Neuron (in vitro differentiated cells): ENCODE results near the gene KLK10.

Source experiments
- H2AFZ ChIP-seq: one replicate; pipeline ENCODE4 v1.6.1; 2013; ENCODE audit warnings: low read depth, mild to moderate bottlenecking, inconsistent platforms, low read length, moderate library complexity
- H3K27me3 ChIP-seq: one replicate; pipeline ENCODE4 v1.6.1; 2013; ENCODE audit warnings: low read length; ENCODE audit not compliant: insufficient read depth
- H3K36me3 ChIP-seq: one replicate; pipeline ENCODE4 v1.6.1; 2013; ENCODE audit warnings: low read length; ENCODE audit not compliant: insufficient read depth
- H3K4me1 ChIP-seq: one replicate; pipeline ENCODE4 v1.6.1; 2013; ENCODE audit warnings: low read length; ENCODE audit not compliant: insufficient read depth
- H3K4me3 ChIP-seq: 2 replicates; pipeline ENCODE4 v1.5.1; 2013; ENCODE audit warnings: mild to moderate bottlenecking, low read length, moderate library complexity
- H3K9me3 ChIP-seq: one replicate; pipeline ENCODE4 v1.6.1; 2013; ENCODE audit warnings: low read length

The KLK10 gene

GRCh38 chr19:51036519-51036918 lies 17.0 kb upstream of the KLK10 start:
- Histone ChIP-seq H3K9me3 (no peaks in the 10 kb centered on the region), H3K36me3 (no peaks in the 10 kb centered on the region)

GRCh38 chr19:51034704-51035103 lies 15.2 kb upstream of the KLK10 start, which contains the start of gene KLK12:
Gene KLK12, minus strand, starts transcription at chr19:51035002. Its CDS starts 381 bp downstream, at chr19:51034621.
- no peaks in the 10 kb centered on the region for H3K9me3 ChIP-seq
- no peak within 1 kb of the TSS for H2AFZ ChIP-seq
- H3K4me1 ChIP-seq: no peaks in the 10 kb centered on the region
- H3K27me3 ChIP-seq: peaks cover 6% of the 10 kb centered on the region
- no peak within 1 kb of the TSS for H3K4me3 ChIP-seq
- no peaks in the 10 kb centered on the region for H3K36me3 ChIP-seq

More at GRCh38 chr19:51036519-51036918, 17.0 kb upstream of the KLK10 start:
- Histone ChIP-seq H3K4me3 (no peak overlapping the region), H3K27me3 (peaks cover 6% of the 10 kb centered on the region), H2AFZ (no peak overlapping the region), H3K4me1 (no peaks in the 10 kb centered on the region)

DNA sequence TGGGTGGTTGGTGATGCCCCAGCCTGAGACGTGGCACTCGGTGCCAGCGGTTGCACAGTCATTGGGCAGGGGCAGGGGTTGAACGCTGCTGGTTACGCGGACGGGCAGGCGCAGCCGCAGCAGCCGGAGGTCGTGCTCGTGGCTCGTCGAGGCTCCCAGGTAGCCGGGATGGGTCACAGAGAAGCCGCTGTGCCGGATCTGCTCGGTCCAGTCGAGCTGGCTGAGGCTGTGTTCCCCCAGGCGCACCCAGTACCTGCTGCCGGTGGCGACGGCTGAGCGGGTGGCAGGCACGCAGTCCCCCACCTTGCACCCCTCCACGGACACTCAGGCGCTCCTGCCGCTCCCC lies 12.3 kb upstream of the KLK10 start:
- no peak overlapping the region for H2AFZ ChIP-seq
- H3K36me3 ChIP-seq: no peaks in the 10 kb centered on the region
- H3K4me3 ChIP-seq: no peak overlapping the region
- peaks cover 17% of the 10 kb centered on the region for H3K27me3 ChIP-seq
- no peaks in the 10 kb centered on the region for H3K9me3 ChIP-seq
- no peaks in the 10 kb centered on the region for H3K4me1 ChIP-seq

DNA sequence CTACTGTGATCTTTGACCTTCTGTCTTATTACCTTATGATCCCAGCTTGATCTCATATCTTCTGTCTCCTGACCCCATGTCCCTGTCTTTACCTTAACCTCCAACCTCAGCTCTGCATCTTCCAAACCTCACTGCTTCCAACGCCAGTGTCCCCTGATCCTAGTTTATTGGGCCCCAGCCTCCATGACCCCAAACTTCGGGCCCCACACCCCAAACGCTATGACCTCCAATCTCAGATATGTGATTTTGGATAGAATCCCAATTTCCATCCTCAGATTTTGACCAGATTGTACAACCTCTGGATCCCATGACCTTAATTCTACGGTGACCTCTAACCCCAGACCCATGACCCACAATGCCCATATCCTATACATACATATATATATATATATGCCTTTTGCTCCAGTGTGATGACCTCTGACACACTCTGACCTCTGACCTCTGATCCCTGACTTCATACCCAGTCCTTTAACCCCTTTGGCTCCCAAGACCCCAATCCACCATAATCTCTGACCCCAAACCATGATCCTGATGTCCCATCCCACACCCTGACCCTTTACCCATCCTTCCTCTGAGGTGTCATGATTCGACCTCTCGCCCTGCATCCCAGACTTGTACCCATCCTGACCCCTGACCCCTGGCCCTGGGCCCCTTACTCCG lies 11.8 kb upstream of the KLK10 start:
- H3K36me3 ChIP-seq: no peaks in the 10 kb centered on the region
- peaks cover 22% of the 10 kb centered on the region for H3K27me3 ChIP-seq
- no peaks in the 10 kb centered on the region for H3K9me3 ChIP-seq
- no peak overlapping the region for H2AFZ ChIP-seq
- no peak overlapping the region for H3K4me3 ChIP-seq
- H3K4me1 ChIP-seq: no peaks in the 10 kb centered on the region

GRCh38 chr19:51030631-51031030 lies 11.1 kb upstream of the KLK10 start:
- Histone ChIP-seq H2AFZ (no peak overlapping the region), H3K36me3 (no peaks in the 10 kb centered on the region), H3K27me3 (peaks cover 29% of the 10 kb centered on the region), H3K4me3 (no peak overlapping the region), H3K4me1 (no peaks in the 10 kb centered on the region), H3K9me3 (no peaks in the 10 kb centered on the region)

DNA sequence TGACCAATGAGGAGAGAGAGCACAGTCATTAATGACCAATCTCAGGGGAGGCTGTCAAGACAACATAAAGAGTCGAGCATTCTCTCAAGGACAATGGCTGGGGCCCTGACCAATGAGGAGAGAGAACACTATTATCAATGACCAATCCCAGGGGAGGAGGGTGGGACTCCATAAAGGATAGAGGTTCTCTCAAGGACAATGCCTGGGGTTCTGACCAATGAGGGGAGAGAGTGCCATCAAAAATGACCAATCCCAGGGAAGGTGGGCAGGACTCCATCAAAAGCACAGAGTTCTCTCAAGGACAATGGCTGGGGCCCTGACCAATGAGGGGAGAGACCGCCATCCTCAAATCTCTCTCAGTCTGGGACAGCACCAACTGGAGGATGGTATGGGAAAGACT lies 10.2 kb upstream of the KLK10 start:
- Histone ChIP-seq H3K9me3 (no peaks in the 10 kb centered on the region), H3K4me1 (no peaks in the 10 kb centered on the region), H3K4me3 (no peak overlapping the region), H3K36me3 (no peaks in the 10 kb centered on the region), H2AFZ (no peak overlapping the region), H3K27me3 (peaks cover 26% of the 10 kb centered on the region)

GRCh38 chr19:51027873-51028272 lies 8.4 kb upstream of the KLK10 start:
- Histone ChIP-seq H3K4me3 (no peak overlapping the region), H2AFZ (no peak overlapping the region)

DNA sequence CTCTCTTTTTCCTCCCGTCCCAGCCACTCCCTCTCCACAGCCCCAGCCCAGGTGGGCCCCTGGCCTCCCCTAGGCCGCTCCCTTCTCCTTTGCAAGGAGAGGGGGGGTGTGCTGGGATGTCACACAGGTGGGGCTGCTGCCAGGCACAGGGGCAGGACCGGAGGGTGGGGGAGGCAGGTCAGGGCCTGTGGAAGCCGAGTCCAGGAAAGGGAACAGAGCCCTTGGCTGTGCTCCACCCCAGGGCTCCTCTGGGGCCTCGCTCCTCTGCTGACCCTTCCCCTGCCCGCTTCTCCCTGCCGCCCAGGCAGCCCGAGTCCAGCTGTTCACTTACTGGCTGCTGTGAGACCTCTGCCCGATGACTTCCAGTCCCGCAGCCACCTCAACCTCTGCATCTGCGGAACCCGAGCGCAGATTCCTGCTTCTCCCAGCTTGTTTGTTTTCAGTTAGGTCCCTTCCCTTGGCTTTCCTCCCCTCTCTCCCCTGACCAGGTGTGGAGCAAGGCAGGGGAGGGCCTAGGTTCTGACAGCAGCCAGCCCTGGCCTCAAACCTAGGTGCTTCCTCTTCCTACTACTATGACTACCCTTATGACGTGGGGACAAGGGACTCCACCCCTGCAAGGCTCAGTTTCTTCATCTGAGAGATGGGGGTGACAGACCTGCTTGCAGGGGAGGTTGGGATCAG lies 7.8 kb upstream of the KLK10 start:
- H3K36me3 ChIP-seq: no peaks in the 10 kb centered on the region
- no peaks in the 10 kb centered on the region for H3K9me3 ChIP-seq
- H2AFZ ChIP-seq: no peak overlapping the region
- no peaks in the 10 kb centered on the region for H3K4me1 ChIP-seq
- peaks cover 43% of the 10 kb centered on the region for H3K27me3 ChIP-seq
- no peak overlapping the region for H3K4me3 ChIP-seq

More at GRCh38 chr19:51027873-51028272, 8.4 kb upstream of the KLK10 start:
- peaks cover 37% of the 10 kb centered on the region for H3K27me3 ChIP-seq
- no peaks in the 10 kb centered on the region for H3K4me1 ChIP-seq
- no peaks in the 10 kb centered on the region for H3K9me3 ChIP-seq
- no peaks in the 10 kb centered on the region for H3K36me3 ChIP-seq

GRCh38 chr19:51026554-51026831 lies 7.0 kb upstream of the KLK10 start, which contains the start of gene KLK11:
Gene KLK11, minus strand, starts transcription at chr19:51026616. Its CDS starts 985 bp downstream, at chr19:51025631.
- Histone ChIP-seq H3K9me3 (no peaks in the 10 kb centered on the region), H2AFZ (no peak within 1 kb of the TSS), H3K27me3 (peaks cover 44% of the 10 kb centered on the region), H3K4me1 (no peaks in the 10 kb centered on the region), H3K36me3 (no peaks in the 10 kb centered on the region), H3K4me3 (no peak within 1 kb of the TSS)

DNA sequence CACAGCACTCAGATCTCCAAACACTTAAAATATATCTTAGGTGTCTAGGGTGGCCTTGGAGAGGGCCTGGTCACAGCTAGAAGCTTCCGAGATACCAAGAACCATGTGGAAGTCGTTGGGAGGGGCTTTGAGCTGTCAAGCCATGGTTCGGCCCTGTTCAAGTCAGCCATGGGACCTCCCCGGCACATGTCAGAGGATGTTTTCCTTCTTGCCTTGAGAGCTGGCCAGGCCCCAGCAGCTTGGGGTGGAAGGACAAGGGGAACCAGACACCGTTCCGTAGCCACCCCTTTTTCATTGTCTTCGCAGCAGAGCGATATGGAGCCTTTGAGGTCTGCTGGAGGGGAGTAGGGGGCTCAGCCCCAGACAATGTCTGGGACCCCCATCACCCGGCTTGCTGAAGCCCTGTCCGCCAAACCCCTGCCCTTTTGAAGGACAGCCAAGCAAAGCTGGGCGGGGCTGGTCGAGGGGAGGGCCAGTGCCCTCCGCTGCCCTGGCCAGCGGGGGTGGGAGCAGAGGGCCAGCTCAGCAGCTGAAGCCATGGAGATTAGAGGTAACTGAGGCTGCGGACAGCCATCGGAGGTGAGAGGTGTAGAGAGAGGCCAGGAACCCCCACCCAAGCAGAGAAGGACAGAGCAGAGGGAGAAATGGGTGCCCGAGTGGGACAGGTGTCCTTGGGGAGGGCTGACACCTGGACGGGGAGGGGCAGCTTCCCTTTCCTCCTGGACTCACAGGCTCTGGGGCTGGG lies 6.5 kb upstream of the KLK10 start:
- Histone ChIP-seq H3K36me3 (no peaks in the 10 kb centered on the region), H3K9me3 (no peaks in the 10 kb centered on the region), H3K27me3 (peaks cover 44% of the 10 kb centered on the region)

GRCh38 chr19:51025401-51025800 lies 5.9 kb upstream of the KLK10 start:
- peaks cover 48% of the 10 kb centered on the region for H3K27me3 ChIP-seq
- H3K4me3 ChIP-seq: no peak overlapping the region
- H3K4me1 ChIP-seq: no peaks in the 10 kb centered on the region
- H2AFZ ChIP-seq: no peak overlapping the region
- no peaks in the 10 kb centered on the region for H3K9me3 ChIP-seq
- H3K36me3 ChIP-seq: no peaks in the 10 kb centered on the region

More for the DNA sequence above, 6.5 kb upstream of the KLK10 start:
- no peaks in the 10 kb centered on the region for H3K4me1 ChIP-seq
- H3K4me3 ChIP-seq: no peak overlapping the region
- no peak overlapping the region for H2AFZ ChIP-seq

- Histone ChIP-seq H3K4me3 (no peak overlapping the region), H2AFZ (no peak overlapping the region), H3K27me3 (peaks cover 52% of the 10 kb centered on the region), H3K4me1 (no peaks in the 10 kb centered on the region), H3K9me3 (no peaks in the 10 kb centered on the region), H3K36me3 (no peaks in the 10 kb centered on the region)
Measured at GRCh38 chr19:51024924-51025323, 5.4 kb upstream of the KLK10 start.

- Histone ChIP-seq H2AFZ (no peak overlapping the region), H3K9me3 (no peaks in the 10 kb centered on the region), H3K4me3 (no peak overlapping the region), H3K4me1 (no peaks in the 10 kb centered on the region), H3K36me3 (no peaks in the 10 kb centered on the region), H3K27me3 (peaks cover 62% of the 10 kb centered on the region)
Measured at GRCh38 chr19:51023946-51024345, 4.4 kb upstream of the KLK10 start.
